Keratinocyte (primary cell): ENCODE measurements around the gene MTCL1. TPM values are rescaled to one million over a fixed set of nuclear protein-coding genes. Genes with fewer than 3 reads are reported as not detected.

Experiments used
- DNase-seq: peaks from one replicate; pipeline ENCODE4 v3.0.0-alpha.2; 2011; ENCODE audit warnings: low read depth, missing footprints, low spot score
- FAIRE-seq: peaks from 2 replicates; lab custom pipeline; 2011; peaks lifted over from hg19 to GRCh38; lab: Jason Lieb, UNC
- H2AFZ ChIP-seq: 2 replicates; pipeline ENCODE4 v1.6.0; 2012; ENCODE audit warnings: low read length, control low read depth, inconsistent platforms; ENCODE audit not compliant: control insufficient read depth
- H3K27ac ChIP-seq: 2 replicates; pipeline ENCODE4 v1.5.1; 2011; ENCODE audit warnings: low read length; ENCODE audit not compliant: control insufficient read depth, insufficient read depth
- H3K27me3 ChIP-seq: 3 replicates; pipeline ENCODE4 v1.6.0; 2011; ENCODE audit warnings: low read length; ENCODE audit not compliant: control insufficient read depth, insufficient read depth; ENCODE audit errors: extremely low read depth
- H3K36me3 ChIP-seq, 2 experiments: 2 replicates in 1 of 2; 3 replicates in 1 of 2; pipeline ENCODE4 v1.5.1; 2011; ENCODE audit warnings: low read length in 2 of 2, mild to moderate bottlenecking in 1 of 2; ENCODE audit not compliant: control insufficient read depth in 2 of 2, insufficient read depth in 2 of 2; ENCODE audit errors: extremely low read depth in 1 of 2
- H3K4me1 ChIP-seq: 3 replicates; pipeline ENCODE4 v1.5.1; 2011; ENCODE audit warnings: low read length; ENCODE audit not compliant: control insufficient read depth, insufficient read depth; ENCODE audit errors: extremely low read depth
- H3K4me2 ChIP-seq: 3 replicates; pipeline ENCODE4 v1.6.0; 2011; ENCODE audit warnings: low read depth, low read length; ENCODE audit not compliant: control insufficient read depth, insufficient read depth; ENCODE audit errors: extremely low read depth
- H3K4me3 ChIP-seq, 3 experiments: fragments of 200-600 bp in 1 of 3; sonication (generic) in 1 of 3; 2 replicates in 2 of 3; 3 replicates in 1 of 3; pipeline ENCODE4 v1.5.1; 2011 to 2016; ENCODE audit warnings: low read length in 3 of 3, mild to moderate bottlenecking in 3 of 3, control low read depth in 2 of 3, inconsistent platforms in 1 of 3, low read depth in 1 of 3, mixed read lengths in 1 of 3, mixed run types in 1 of 3, moderate library complexity in 1 of 3; ENCODE audit not compliant: control insufficient read depth in 2 of 3, insufficient read depth in 2 of 3; ENCODE audit errors: extremely low read depth in 1 of 3
- H3K79me2 ChIP-seq: 2 replicates; pipeline ENCODE4 v1.6.0; 2012; ENCODE audit warnings: low read length; ENCODE audit not compliant: control insufficient read depth, insufficient read depth
- H3K9ac ChIP-seq: 3 replicates; pipeline ENCODE4 v1.6.0; 2011; ENCODE audit warnings: low read length; ENCODE audit not compliant: control insufficient read depth, insufficient read depth; ENCODE audit errors: extremely low read depth
- H3K9me1 ChIP-seq: 3 replicates; pipeline ENCODE4 v1.6.0; 2011; ENCODE audit warnings: low read length; ENCODE audit not compliant: control insufficient read depth, insufficient read depth; ENCODE audit errors: extremely low read depth
- H3K9me3 ChIP-seq: 2 replicates; pipeline ENCODE4 v1.5.1; 2012; ENCODE audit warnings: low read depth, low read length; ENCODE audit not compliant: control insufficient read depth
- H4K20me1 ChIP-seq: 3 replicates; pipeline ENCODE4 v1.6.0; 2011; ENCODE audit warnings: low read length; ENCODE audit not compliant: control insufficient read depth, insufficient read depth; ENCODE audit errors: extremely low read depth
- EZH2 ChIP-seq: IDR thresholded peaks from one replicate; pipeline ENCODE4 v1.6.1; 2012; ENCODE audit warnings: inconsistent platforms, mild to moderate bottlenecking, low read length, moderate library complexity
- dilution Hi-C: fragments of 300-500 bp; cut with MboI; formaldehyde crosslinking; loops from one replicate; pipeline ENCODE4 v1.7.0; 2020; ENCODE audit warnings: low sequenced_read_pairs; ENCODE audit not compliant: extremely low pct_ligation_motif_present
- polyA plus RNA-seq, 5 experiments: library from polyadenylated mRNA; depleted of rRNA in 3 of 5; stranded (reverse) in 3 of 5; stranded (forward) in 1 of 5; unstranded in 1 of 5; fragments of >200 nt; gene quantifications; 1 replicate in 1 of 5; 2 replicates in 3 of 5; 3 replicates in 1 of 5; pipeline versions ENCODE4 v1.2.1 to v1.2.3, GENCODE V29; 2011 to 2012; ENCODE audit warnings: missing spikeins in 2 of 5, low read depth in 1 of 5, low replicate concordance in 1 of 5
- TF ChIP-seq, protein P1 (sequence below), 3 experiments: IDR thresholded peaks in 1 of 3; conservative IDR thresholded peaks in 1 of 3; optimal IDR thresholded peaks in 1 of 3; 2 replicates in 2 of 3; 3 replicates in 1 of 3; pipeline versions ENCODE3 to v1.5.1; 2011; ENCODE audit warnings: low read length in 3 of 3, mild to moderate bottlenecking in 3 of 3, moderate library complexity in 2 of 3, control low read depth in 1 of 3, inconsistent platforms in 1 of 3; ENCODE audit not compliant: insufficient read depth in 2 of 3; ENCODE audit errors: extremely low read depth in 1 of 3

The MTCL1 gene
- polyA plus RNA-seq, 1 donor (not counting 4 experiments of a cell fraction or from before 2014, with no cell fraction given): 15.4 TPM

DNA sequence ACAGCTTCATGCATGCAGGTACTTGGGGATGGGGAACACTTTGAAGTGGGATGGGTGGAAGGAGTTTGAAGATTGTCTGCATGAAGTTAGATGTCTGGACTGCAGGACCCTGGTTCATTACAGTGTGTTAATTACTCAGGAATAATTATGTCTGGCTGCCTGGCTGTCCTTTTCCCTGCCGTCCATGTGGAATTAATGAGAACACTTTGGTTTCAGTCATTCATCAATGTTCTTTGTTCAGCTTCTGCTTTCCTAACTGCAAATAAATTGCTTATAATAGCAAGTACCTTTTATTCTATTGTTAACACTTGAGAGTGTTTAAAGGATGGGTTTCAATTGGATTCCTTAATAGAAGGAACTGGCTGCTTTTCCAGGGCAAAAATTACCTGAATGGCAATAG, 35.8 kb downstream of the MTCL1 start:
- Histone ChIP-seq H2AFZ (no peak overlapping the region), H3K9me1 (no peaks in the 10 kb centered on the region), H3K9me3 (no peaks in the 10 kb centered on the region), H3K79me2 (peaks cover 43% of the 10 kb centered on the region), H3K36me3 (peaks cover 2 to 12% of the 10 kb centered on the region in 2 experiments), H3K27ac (no peak overlapping the region), H3K9ac (no peak overlapping the region), H3K27me3 (no peaks in the 10 kb centered on the region), H3K4me1 (no peaks in the 10 kb centered on the region), H3K4me3 (no peak overlapping the region), H4K20me1 (no peaks in the 10 kb centered on the region), H3K4me2 (no peak overlapping the region)
- TF ChIP-seq EZH2: no peak
- TF ChIP-seq, protein P1, sequence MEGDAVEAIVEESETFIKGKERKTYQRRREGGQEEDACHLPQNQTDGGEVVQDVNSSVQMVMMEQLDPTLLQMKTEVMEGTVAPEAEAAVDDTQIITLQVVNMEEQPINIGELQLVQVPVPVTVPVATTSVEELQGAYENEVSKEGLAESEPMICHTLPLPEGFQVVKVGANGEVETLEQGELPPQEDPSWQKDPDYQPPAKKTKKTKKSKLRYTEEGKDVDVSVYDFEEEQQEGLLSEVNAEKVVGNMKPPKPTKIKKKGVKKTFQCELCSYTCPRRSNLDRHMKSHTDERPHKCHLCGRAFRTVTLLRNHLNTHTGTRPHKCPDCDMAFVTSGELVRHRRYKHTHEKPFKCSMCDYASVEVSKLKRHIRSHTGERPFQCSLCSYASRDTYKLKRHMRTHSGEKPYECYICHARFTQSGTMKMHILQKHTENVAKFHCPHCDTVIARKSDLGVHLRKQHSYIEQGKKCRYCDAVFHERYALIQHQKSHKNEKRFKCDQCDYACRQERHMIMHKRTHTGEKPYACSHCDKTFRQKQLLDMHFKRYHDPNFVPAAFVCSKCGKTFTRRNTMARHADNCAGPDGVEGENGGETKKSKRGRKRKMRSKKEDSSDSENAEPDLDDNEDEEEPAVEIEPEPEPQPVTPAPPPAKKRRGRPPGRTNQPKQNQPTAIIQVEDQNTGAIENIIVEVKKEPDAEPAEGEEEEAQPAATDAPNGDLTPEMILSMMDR (optimal IDR thresholded peaks at IDR 0.05 in 1 of 3, IDR thresholded peaks at IDR 0.05 in 1 of 3, conservative IDR thresholded peaks at IDR 0.05 in 1 of 3; ENCODE audit: extremely low read depth in 1 of 3, insufficient read depth in 2 of 3, low read length in 3 of 3): no peak
- dilution Hi-C loops: no loop called here
- FAIRE-seq: no peak
- no peak for DNase-seq

GRCh38 chr18:8741532-8741931, 36.2 kb downstream of the MTCL1 start:
- H3K27me3 ChIP-seq: no peaks in the 10 kb centered on the region
- no peak overlapping the region for H2AFZ ChIP-seq
- H3K9me3 ChIP-seq: no peaks in the 10 kb centered on the region
- H3K9me1 ChIP-seq: no peaks in the 10 kb centered on the region
- FAIRE-seq (no peak), DNase-seq (no peak)
- peaks cover 2 to 12% of the 10 kb centered on the region in 2 experiments for H3K36me3 ChIP-seq
- TF ChIP-seq, protein P1 (optimal IDR thresholded peaks at IDR 0.05 in 1 of 3, IDR thresholded peaks at IDR 0.05 in 1 of 3, conservative IDR thresholded peaks at IDR 0.05 in 1 of 3; ENCODE audit: extremely low read depth in 1 of 3, insufficient read depth in 2 of 3, low read length in 3 of 3): no peak
- no peak for TF ChIP-seq EZH2
- H3K79me2 ChIP-seq: peaks cover 43% of the 10 kb centered on the region
- no peak overlapping the region for H3K27ac ChIP-seq
- H3K4me3 ChIP-seq: no peak overlapping the region
- H4K20me1 ChIP-seq: no peaks in the 10 kb centered on the region
- H3K4me2 ChIP-seq: no peak overlapping the region
- no peak overlapping the region for H3K9ac ChIP-seq
- no peaks in the 10 kb centered on the region for H3K4me1 ChIP-seq
- dilution Hi-C loops: no loop called here
